ENCODE measurements around the gene NINJ1. TPM values are rescaled to one million over a fixed set of nuclear protein-coding genes. Genes with fewer than 3 reads are reported as not detected.

Gene NINJ1
- total and polyA plus RNA-seq, 2 of the 4 experiments (the other 2 are of a cell fraction), result 21.9 to 38.8 TPM

DNA sequence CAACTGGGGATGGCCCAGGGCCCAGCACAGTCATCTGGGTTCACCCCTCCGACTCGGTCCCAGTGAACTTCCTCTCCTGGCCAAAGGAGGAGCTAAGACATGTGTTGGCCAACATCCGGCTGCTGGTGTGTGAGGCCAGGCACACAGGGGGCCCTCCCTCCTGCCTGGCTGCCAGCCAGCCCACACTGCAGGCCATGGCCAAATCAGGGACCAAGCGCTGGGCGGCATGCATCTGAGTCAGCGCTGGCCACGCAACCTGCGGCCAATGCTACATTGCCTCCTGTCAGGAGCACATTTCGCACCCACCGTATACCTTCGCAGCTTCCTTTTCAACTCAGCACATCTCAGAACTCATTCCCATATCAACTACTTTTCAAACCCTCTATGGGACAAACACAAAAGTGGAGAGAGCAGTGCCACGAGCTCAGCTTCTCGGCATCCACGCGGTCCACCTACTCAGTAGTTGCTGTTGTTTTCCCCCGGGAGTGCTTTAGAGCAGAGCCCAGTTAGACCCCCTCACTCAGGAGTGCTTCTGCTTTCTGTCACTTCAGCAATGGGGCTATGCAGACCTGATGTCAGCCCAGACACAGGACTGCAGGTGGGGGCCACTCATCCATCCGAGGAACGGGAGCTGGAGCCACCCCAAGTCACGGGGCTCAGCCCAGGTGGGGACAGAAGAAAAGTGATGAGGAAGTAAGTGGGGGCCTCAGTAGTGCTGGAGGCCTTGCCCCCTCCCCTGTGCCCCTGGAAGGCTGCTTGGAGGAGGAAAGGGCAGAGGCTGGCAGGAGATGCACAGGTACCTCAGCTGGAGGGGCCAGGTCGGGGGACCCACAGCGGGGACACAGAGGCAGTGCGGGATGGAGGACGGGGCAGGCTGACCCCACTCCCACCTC, 13.9 kb downstream of the NINJ1 start (continued):
- TF ChIP-seq, protein P1, sequence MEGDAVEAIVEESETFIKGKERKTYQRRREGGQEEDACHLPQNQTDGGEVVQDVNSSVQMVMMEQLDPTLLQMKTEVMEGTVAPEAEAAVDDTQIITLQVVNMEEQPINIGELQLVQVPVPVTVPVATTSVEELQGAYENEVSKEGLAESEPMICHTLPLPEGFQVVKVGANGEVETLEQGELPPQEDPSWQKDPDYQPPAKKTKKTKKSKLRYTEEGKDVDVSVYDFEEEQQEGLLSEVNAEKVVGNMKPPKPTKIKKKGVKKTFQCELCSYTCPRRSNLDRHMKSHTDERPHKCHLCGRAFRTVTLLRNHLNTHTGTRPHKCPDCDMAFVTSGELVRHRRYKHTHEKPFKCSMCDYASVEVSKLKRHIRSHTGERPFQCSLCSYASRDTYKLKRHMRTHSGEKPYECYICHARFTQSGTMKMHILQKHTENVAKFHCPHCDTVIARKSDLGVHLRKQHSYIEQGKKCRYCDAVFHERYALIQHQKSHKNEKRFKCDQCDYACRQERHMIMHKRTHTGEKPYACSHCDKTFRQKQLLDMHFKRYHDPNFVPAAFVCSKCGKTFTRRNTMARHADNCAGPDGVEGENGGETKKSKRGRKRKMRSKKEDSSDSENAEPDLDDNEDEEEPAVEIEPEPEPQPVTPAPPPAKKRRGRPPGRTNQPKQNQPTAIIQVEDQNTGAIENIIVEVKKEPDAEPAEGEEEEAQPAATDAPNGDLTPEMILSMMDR (conservative IDR thresholded peaks at IDR 0.05; ENCODE audit: low read depth, low read length), result peak; percentile 50

GRCh38 chr9:93119703-93119952, 14.4 kb downstream of the NINJ1 start:
- POLR2A ChIA-PET (ENCODE audit: unreplicated experiment), result interaction anchor here (0.6 kb wide), 1 partner anchor 94 kb away, joined by 3 read pairs; no protein-coding TSS in a partner anchor
- Histone ChIP-seq H3K23ac (ENCODE audit: low read depth, low read length) (0 out of 2 replicates have a peak overlapping the region, but pooled peaks have one; percentile 42), H3K4me1 (ENCODE audit: control insufficient read depth, insufficient read depth, low read length) (peaks cover 15% of the 10 kb centered on the region), H4K91ac (ENCODE audit: insufficient read depth, low read depth, low read length) (peak overlapping the region; percentile 56; the same call in 1 of the 2 replicates), H2BK5ac (ENCODE audit: low read depth, low read length, poor library complexity, severe bottlenecking) (peak overlapping the region; percentile 69), H3K4me3 (ENCODE audit: insufficient read depth, low read depth, low read length) (no peak overlapping the region), H3K4me2 (ENCODE audit: low read depth, low read length) (no peak overlapping the region), H3K27me3 (ENCODE audit: control insufficient read depth, insufficient read depth, low read length) (no peaks in the 10 kb centered on the region), H2BK20ac (ENCODE audit: low read depth, low read length) (peak overlapping the region; percentile 81), H3K36me3 (ENCODE audit: control insufficient read depth, insufficient read depth, low read length) (peaks cover 14% of the 10 kb centered on the region), H2BK120ac (ENCODE audit: low read depth, low read length) (peak overlapping the region; percentile 82), H3K9me3 (ENCODE audit: control insufficient read depth, insufficient read depth, low read length) (no peaks in the 10 kb centered on the region), H4K5ac (ENCODE audit: low read depth, low read length) (peak overlapping the region; percentile 44; the same call in 1 of the 2 replicates), H4K20me1 (ENCODE audit: insufficient read depth, low read length) (no peaks in the 10 kb centered on the region; the same call in 1 of the 2 replicates), H3K18ac (ENCODE audit: low read depth, low read length) (no peak overlapping the region; the same call in 1 of the 2 replicates), H3K4ac (ENCODE audit: low read depth, low read length) (peak overlapping the region; percentile 89), H3K27ac (ENCODE audit: insufficient read depth, low read length) (peak overlapping the region; percentile 74), H3K9ac (ENCODE audit: low read depth, low read length) (no peak overlapping the region), H3K79me1 (ENCODE audit: low read depth in 1 of 2, low read length in 2 of 2) (0 out of 4 replicates have a peak, but pooled peaks cover 0 to 6% of the 10 kb centered on the region in 2 experiments), H2AK9ac (replicated peaks; ENCODE audit: low read depth, low read length, poor library complexity) (peak overlapping the region; percentile 95), H3K56ac (ENCODE audit: extremely low read depth, insufficient read depth, low read length) (no peak overlapping the region), H2BK15ac (ENCODE audit: low read depth, low read length) (no peak overlapping the region), H3K14ac (replicated peaks; ENCODE audit: low read depth, low read length) (peak overlapping the region; percentile 82), H2AK5ac (ENCODE audit: low read depth, low read length) (peak overlapping the region; percentile 93), H3K9me1 (ENCODE audit: insufficient read depth, low read length) (peaks cover 23% of the 10 kb centered on the region), H2AFZ (replicated peaks; ENCODE audit: low read length, poor library complexity) (peak overlapping the region; percentile 86), H4K8ac (ENCODE audit: low read depth in 2 of 2, low read length in 2 of 2) (peak overlapping the region in 1 of 2 experiments; percentile 79; a peak in 3 of 4 replicates)
- dilution Hi-C loops (cut with HindIII; ENCODE audit: low sequenced_read_pairs, unreplicated experiment), result no loop called here
- in situ Hi-C loops (cut with MboI; ENCODE audit: low sequenced_read_pairs), result loop anchor here (10.0 to 25.0 kb wide), 2 partner anchors 335 to 443 kb away; partner anchors contain the start of genes FAM120A and FAM120AOS
- ATAC-seq (ENCODE audit: low read depth) (0 out of 2 replicates have a peak, but pooled peaks have one; percentile 1), DNase-seq (no peak)
- no TSS peak for BruUV-seq (replicated peaks)
- intact Hi-C loops (cut with micrococcal nuclease), result no loop called here
- WGBS, 2 experiments (ENCODE audit: extremely low coverage in 2 of 2, insufficient read length in 1 of 2), result 95% methylated on average over 4 of the region's 5 CpGs; no CpG with 5 or more reads in 1 of the 2 experiments
- TF ChIP-seq SMC3 (IDR thresholded peaks at IDR 0.05; ENCODE audit: low read depth, low read length), result no peak
- TF ChIP-seq MAZ (IDR thresholded peaks at IDR 0.05; ENCODE audit: borderline replicate concordance, low read depth, low read length), result no peak
- no peak for TF ChIP-seq FOS (IDR thresholded peaks at IDR 0.05; ENCODE audit: low read depth, low read length)
- TF ChIP-seq BHLHE40 (IDR thresholded peaks at IDR 0.05; ENCODE audit: low read depth, low read length), result no peak
- CTCF ChIA-PET, result interaction anchor here (0.6 to 1.0 kb wide), 3 partner anchors 9 to 47 kb away, joined by 3 read pairs; no protein-coding TSS in a partner anchor
